ENCODE results near the gene TSPAN18.

DNA sequence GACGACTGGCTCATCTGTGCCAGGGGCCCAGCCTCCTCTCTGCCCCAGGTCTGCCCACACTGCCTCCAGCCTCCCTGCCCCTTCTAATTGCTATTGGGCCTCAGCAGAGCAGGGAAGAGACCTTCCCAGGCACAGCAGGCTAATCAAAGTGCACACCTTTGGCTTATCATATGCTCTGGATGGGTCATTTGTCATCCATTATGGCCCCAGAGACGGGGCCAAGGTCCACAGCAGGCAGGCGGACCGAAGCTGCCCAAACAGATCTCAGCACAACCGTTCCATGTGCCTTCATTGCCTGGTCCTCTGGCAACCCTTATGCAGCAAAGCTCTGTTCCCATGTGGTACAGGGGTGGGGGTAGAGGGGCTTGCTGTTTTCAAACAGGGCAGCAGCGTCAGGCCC is 157.3 kb downstream of the TSPAN18 start:
- TF ChIP-seq, protein P1, sequence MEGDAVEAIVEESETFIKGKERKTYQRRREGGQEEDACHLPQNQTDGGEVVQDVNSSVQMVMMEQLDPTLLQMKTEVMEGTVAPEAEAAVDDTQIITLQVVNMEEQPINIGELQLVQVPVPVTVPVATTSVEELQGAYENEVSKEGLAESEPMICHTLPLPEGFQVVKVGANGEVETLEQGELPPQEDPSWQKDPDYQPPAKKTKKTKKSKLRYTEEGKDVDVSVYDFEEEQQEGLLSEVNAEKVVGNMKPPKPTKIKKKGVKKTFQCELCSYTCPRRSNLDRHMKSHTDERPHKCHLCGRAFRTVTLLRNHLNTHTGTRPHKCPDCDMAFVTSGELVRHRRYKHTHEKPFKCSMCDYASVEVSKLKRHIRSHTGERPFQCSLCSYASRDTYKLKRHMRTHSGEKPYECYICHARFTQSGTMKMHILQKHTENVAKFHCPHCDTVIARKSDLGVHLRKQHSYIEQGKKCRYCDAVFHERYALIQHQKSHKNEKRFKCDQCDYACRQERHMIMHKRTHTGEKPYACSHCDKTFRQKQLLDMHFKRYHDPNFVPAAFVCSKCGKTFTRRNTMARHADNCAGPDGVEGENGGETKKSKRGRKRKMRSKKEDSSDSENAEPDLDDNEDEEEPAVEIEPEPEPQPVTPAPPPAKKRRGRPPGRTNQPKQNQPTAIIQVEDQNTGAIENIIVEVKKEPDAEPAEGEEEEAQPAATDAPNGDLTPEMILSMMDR (IDR thresholded peaks at IDR 0.05), result no peak
- no peak for TF ChIP-seq EP300 (IDR thresholded peaks at IDR 0.05; ENCODE audit: borderline replicate concordance in 1 of 2, low read depth in 1 of 2, low read length in 1 of 2)
